WTC11 (cell line): ENCODE data around the gene LBX1.

Experiments
- ELF4 ChIP-seq: sonication (generic); formaldehyde crosslinking; IDR thresholded peaks from 2 replicates; pipeline ENCODE4 v1.8.1; 2022; ENCODE audit warnings: low read depth, mild to moderate bottlenecking, moderate library complexity, missing genetic modification reagents
- EMX1 ChIP-seq: fragments of 250-450 bp; sonication (Bioruptor Pico); IDR thresholded peaks from 2 replicates; pipeline ENCODE4 v1.8.0; 2021; ENCODE audit warnings: mild to moderate bottlenecking
- JUN ChIP-seq: sonication (generic); formaldehyde crosslinking; IDR thresholded peaks from 2 replicates; pipeline ENCODE4 v1.8.0; 2023; ENCODE audit warnings: mild to moderate bottlenecking, missing genetic modification reagents
- NFYB ChIP-seq: sonication (generic); formaldehyde crosslinking; conservative IDR thresholded peaks from 2 replicates; pipeline ENCODE4 v1.8.0; 2022; ENCODE audit warnings: low read depth, missing genetic modification reagents
- NR2C2 ChIP-seq: sonication (generic); formaldehyde crosslinking; IDR thresholded peaks from 2 replicates; pipeline ENCODE4 v1.8.0; 2022; ENCODE audit warnings: mild to moderate bottlenecking, missing genetic modification reagents
- RELA ChIP-seq: sonication (generic); formaldehyde crosslinking; IDR thresholded peaks from 2 replicates; pipeline ENCODE4 v1.8.1; 2022; ENCODE audit warnings: missing genetic modification reagents, mild to moderate bottlenecking, borderline replicate concordance
- ZNF232 ChIP-seq: sonication (generic); formaldehyde crosslinking; IDR thresholded peaks from 2 replicates; pipeline ENCODE4 v1.8.0; 2022; ENCODE audit warnings: mild to moderate bottlenecking, missing genetic modification reagents
- TF ChIP-seq, protein P1 (sequence below): fragments of 200-600 bp; IDR thresholded peaks from 2 replicates; pipeline ENCODE4 v1.8.0; 2022; ENCODE audit warnings: antibody characterized with exemption
- TF ChIP-seq, protein P2 (sequence below): fragments of 250-450 bp; sonication (Bioruptor Pico); IDR thresholded peaks from 2 replicates; pipeline ENCODE4 v1.9.0; 2021; ENCODE audit warnings: mild to moderate bottlenecking
- TF ChIP-seq, protein P3 (sequence below): sonication (generic); formaldehyde crosslinking; IDR thresholded peaks from 2 replicates; pipeline ENCODE4 v1.8.0; 2022; ENCODE audit warnings: mild to moderate bottlenecking, missing genetic modification reagents

DNA sequence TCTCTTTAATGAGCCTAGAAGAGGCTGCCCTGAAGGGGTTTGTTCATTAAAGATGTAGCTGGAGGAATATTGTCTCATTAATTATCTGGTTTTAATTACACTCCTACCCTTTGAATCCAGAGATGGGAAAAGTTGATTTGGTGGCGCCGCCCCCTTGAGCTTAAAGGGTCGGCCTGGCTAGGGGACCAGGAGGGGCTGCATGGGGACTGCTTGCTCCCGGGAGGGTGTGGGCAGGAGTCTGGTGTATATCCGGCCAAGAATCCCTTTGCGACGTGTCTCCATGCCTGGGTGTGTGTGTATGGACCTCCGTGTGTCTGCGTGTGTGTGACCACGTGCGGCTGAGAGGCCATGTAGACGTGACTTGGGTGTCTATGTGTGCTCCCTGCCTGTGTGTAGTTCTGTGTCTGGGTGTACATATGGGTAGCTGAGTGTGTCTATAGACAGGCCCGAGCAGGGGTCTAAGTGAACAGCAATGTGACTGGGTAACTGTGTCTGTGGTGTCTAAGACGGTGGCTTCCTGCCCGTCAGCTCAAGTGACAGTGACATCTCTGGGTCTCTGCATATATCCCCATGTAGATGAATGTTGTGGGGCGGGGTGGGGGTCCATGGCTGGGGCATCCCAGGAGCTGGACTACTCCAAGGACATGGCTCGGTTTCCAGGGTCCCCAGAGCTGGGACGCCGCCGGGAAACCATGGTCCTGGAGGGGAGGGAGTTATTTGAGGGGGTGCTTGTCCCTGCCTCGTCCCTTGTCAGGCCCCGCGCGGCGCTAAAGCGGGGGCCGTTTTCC, 10.7 kb downstream of the LBX1 start:
- TF ChIP-seq, protein P1, sequence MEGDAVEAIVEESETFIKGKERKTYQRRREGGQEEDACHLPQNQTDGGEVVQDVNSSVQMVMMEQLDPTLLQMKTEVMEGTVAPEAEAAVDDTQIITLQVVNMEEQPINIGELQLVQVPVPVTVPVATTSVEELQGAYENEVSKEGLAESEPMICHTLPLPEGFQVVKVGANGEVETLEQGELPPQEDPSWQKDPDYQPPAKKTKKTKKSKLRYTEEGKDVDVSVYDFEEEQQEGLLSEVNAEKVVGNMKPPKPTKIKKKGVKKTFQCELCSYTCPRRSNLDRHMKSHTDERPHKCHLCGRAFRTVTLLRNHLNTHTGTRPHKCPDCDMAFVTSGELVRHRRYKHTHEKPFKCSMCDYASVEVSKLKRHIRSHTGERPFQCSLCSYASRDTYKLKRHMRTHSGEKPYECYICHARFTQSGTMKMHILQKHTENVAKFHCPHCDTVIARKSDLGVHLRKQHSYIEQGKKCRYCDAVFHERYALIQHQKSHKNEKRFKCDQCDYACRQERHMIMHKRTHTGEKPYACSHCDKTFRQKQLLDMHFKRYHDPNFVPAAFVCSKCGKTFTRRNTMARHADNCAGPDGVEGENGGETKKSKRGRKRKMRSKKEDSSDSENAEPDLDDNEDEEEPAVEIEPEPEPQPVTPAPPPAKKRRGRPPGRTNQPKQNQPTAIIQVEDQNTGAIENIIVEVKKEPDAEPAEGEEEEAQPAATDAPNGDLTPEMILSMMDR, result no peak
- TF ChIP-seq NFYB (CRISPR knock-in tag) (no peak), JUN (CRISPR knock-in tag) (no peak), RELA (no peak), ELF4 (no peak), NR2C2 (no peak), EMX1 (CRISPR knock-in tag) (no peak), ZNF232 (no peak)
- TF ChIP-seq, protein P2, sequence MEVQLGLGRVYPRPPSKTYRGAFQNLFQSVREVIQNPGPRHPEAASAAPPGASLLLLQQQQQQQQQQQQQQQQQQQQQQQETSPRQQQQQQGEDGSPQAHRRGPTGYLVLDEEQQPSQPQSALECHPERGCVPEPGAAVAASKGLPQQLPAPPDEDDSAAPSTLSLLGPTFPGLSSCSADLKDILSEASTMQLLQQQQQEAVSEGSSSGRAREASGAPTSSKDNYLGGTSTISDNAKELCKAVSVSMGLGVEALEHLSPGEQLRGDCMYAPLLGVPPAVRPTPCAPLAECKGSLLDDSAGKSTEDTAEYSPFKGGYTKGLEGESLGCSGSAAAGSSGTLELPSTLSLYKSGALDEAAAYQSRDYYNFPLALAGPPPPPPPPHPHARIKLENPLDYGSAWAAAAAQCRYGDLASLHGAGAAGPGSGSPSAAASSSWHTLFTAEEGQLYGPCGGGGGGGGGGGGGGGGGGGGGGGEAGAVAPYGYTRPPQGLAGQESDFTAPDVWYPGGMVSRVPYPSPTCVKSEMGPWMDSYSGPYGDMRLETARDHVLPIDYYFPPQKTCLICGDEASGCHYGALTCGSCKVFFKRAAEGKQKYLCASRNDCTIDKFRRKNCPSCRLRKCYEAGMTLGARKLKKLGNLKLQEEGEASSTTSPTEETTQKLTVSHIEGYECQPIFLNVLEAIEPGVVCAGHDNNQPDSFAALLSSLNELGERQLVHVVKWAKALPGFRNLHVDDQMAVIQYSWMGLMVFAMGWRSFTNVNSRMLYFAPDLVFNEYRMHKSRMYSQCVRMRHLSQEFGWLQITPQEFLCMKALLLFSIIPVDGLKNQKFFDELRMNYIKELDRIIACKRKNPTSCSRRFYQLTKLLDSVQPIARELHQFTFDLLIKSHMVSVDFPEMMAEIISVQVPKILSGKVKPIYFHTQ, result no peak
- TF ChIP-seq, protein P3, sequence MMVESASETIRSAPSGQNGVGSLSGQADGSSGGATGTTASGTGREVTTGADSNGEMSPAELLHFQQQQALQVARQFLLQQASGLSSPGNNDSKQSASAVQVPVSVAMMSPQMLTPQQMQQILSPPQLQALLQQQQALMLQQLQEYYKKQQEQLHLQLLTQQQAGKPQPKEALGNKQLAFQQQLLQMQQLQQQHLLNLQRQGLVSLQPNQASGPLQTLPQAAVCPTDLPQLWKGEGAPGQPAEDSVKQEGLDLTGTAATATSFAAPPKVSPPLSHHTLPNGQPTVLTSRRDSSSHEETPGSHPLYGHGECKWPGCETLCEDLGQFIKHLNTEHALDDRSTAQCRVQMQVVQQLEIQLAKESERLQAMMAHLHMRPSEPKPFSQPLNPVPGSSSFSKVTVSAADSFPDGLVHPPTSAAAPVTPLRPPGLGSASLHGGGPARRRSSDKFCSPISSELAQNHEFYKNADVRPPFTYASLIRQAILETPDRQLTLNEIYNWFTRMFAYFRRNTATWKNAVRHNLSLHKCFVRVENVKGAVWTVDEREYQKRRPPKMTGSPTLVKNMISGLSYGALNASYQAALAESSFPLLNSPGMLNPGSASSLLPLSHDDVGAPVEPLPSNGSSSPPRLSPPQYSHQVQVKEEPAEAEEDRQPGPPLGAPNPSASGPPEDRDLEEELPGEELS (CRISPR knock-in tag), result no peak
